HG03064 (cell line): ENCODE data around the gene STEAP4.

ENCODE experiments used
- ATAC-seq: cut with Tn5 transposase; IDR thresholded peaks from one replicate; pipeline ENCODE4 v1.9.1; 2021; ENCODE audit warnings: low read depth; ENCODE audit not compliant: unreplicated experiment

Gene STEAP4

DNA sequence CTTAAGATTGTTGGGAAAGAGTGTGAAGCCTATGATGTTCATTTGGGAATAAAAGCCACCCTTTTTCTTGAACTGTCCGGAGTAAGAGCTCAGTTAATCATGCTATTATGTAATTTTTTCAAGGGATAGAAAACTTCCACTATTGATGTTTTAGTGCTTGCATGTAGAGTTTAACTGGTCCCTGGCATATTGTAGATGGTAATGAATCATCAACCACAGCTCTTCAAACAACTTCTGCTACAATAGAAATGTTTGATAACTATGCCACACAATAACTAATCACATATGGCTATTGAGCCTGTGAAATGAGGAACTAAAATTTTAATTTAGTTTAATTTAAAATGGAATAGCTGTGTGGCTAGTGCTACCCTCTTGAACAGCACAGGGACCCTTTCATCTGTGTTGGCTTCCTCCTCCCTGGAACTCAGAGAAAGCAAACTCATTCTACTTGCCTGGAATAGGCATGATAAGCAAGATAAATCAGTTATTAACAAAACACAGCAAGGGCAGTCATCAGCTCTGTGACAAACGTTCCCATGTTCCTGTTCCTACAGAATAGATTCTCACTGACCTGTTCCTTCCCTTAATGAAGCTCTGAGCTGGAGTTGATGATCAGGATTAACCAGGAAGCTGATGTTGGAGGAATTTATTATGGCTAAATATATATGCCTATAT is 82.0 kb downstream of the STEAP4 start:
- ATAC-seq, result no peak

DNA sequence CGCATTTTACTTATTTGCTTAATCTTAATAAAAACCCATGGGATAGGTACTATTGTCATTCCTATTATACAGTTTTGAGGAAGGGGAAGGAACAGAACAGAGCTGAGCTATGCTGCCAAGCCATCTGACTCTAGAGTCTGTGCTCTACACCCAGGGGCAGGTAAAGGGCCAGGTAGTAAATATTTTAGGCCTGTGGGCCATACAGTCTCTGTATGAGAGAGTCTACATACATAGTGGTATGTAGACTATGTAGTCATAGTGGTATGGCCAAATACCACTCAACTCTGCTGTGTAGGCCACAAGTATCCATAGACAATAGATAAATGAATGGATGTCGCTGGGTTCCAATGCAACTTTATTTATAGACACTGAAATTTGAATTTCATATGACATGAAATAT is 83.4 kb downstream of the STEAP4 start:
- no peak for ATAC-seq
